T1000 (cell line): ENCODE data around the gene GPR62.
"Not testable (repeated sequence)": the region's sequence is repeated elsewhere in the genome, so short reads cannot be mapped to it uniquely, and the experiment has no call there.

Experiments used
- DNase-seq: peaks from one replicate; lab custom pipeline; 2025; ENCODE audit warnings: mixed read lengths; lab: John Stamatoyannopoulos, UW

The GPR62 gene

GRCh38 chr3:51970606-51971300 lies 15.6 kb downstream of the GPR62 start:
- no peak for DNase-seq

GRCh38 chr3:51971350-51971749 lies 16.2 kb downstream of the GPR62 start:
- no peak for DNase-seq

GRCh38 chr3:51974277-51974962 lies 19.2 kb downstream of the GPR62 start:
- DNase-seq, result no peak

GRCh38 chr3:51974963-51975851 lies 20.0 kb downstream of the GPR62 start, which contains the start of gene ABHD14A:
Gene ABHD14A, plus strand, starts transcription at chr3:51975064. Its CDS starts 72 bp downstream, at chr3:51975136.
- peak; percentile 50 for DNase-seq

GRCh38 chr3:51975852-51976549 lies 20.8 kb downstream of the GPR62 start:
- peak; percentile 49 for DNase-seq

GRCh38 chr3:51977446-51978142 lies 22.4 kb downstream of the GPR62 start:
- no peak for DNase-seq

- DNase-seq, result no peak
Observed at GRCh38 chr3:51978143-51978502, 22.9 kb downstream of the GPR62 start.

GRCh38 chr3:51980253-51980652 lies 25.1 kb downstream of the GPR62 start:
- no peak for DNase-seq

GRCh38 chr3:51982352-51982837 lies 27.2 kb downstream of the GPR62 start:
- no peak for DNase-seq

GRCh38 chr3:51982838-51983577 lies 27.8 kb downstream of the GPR62 start, which contains the start of gene ACY1:
Gene ACY1, plus strand, starts transcription at chr3:51983535. Its CDS starts 530 bp downstream, at chr3:51984065.
- DNase-seq, result peak; percentile 89

- DNase-seq, result no peak
Observed at GRCh38 chr3:51983578-51984268, 28.5 kb downstream of the GPR62 start.

GRCh38 chr3:51984269-51984647 lies 29.1 kb downstream of the GPR62 start:
- no peak for DNase-seq

- no peak for DNase-seq
Observed at GRCh38 chr3:51985063-51985462, 29.9 kb downstream of the GPR62 start.

- DNase-seq, result no peak
Observed at GRCh38 chr3:51986010-51986947, 31.1 kb downstream of the GPR62 start.

GRCh38 chr3:51987568-51987967 lies 32.4 kb downstream of the GPR62 start:
- no peak for DNase-seq

GRCh38 chr3:51988286-51989146 lies 33.3 kb downstream of the GPR62 start:
- no peak for DNase-seq

- DNase-seq, result not testable (repeated sequence)
Observed at GRCh38 chr3:51990501-51990971, 35.4 kb downstream of the GPR62 start.
